ENCODE results near the gene CAMSAP3.

Gene CAMSAP3

DNA sequence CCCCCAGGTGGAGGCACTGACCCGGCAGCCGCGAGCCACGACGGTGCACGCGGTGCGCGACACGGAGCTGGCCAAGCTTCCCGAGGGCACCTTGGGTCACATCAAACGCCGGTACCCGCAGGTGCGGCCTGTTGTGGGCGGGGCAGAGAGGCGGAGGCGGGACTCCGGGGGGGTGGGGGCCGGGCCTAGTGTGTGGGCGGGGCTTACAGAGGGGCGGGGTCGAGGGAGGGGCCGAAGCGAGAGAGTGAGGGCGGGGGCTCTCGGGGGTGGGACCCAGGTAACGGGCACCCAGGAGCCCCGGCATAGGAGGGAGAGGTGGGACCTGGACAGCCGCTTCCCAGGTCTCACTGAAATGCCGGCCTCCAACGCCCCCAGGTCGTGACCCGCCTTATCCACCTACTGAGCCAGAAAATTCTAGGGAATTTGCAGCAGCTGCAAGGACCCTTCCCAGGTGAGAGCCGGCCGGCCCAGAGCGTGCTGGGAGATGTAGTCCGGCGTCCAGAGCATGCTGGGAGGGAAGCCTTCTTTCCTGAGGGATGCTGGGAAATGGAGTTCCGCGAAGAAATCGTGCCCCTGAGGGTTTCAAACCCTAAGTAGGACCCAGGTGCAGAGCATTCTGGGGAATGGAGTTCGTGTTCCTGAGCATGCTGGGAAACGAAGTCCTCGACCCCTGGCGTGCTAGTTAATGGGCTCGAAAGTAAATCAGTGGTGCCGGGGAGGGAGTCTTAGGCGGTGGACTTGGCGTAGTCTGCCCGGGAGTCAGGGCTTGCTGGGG, 44.5 kb upstream of the CAMSAP3 start:
- TF ChIP-seq, protein P1, sequence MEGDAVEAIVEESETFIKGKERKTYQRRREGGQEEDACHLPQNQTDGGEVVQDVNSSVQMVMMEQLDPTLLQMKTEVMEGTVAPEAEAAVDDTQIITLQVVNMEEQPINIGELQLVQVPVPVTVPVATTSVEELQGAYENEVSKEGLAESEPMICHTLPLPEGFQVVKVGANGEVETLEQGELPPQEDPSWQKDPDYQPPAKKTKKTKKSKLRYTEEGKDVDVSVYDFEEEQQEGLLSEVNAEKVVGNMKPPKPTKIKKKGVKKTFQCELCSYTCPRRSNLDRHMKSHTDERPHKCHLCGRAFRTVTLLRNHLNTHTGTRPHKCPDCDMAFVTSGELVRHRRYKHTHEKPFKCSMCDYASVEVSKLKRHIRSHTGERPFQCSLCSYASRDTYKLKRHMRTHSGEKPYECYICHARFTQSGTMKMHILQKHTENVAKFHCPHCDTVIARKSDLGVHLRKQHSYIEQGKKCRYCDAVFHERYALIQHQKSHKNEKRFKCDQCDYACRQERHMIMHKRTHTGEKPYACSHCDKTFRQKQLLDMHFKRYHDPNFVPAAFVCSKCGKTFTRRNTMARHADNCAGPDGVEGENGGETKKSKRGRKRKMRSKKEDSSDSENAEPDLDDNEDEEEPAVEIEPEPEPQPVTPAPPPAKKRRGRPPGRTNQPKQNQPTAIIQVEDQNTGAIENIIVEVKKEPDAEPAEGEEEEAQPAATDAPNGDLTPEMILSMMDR (IDR thresholded peaks at IDR 0.05) = no peak
- no peak for DNase-seq (ENCODE audit: low spot score)
- Histone ChIP-seq H3K4me3 (no peak overlapping the region), H3K27ac (peak overlapping the region in 1 of 2 donors; percentile 62)

DNA sequence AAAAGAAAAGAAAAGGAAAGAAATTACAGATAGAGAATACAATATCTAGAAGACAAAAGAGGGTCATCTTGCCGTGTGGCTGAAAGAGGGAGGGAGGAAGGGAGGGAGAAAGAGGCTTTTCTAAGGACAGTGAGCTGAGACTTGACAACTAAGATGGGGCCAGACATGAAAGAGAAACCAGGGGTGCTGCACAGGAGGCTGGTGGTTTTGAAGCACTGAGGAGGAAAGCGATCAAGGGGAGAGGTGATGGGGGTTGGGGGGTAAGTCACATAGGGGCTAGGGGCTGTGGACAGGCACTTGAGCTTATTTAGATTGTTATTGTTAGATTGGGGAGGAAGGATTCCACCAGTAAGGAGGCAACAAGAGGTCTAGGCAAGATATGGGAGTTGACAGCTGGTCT, 42.9 kb upstream of the CAMSAP3 start:
- TF ChIP-seq, protein P1 (IDR thresholded peaks at IDR 0.05) = no peak
- DNase-seq (ENCODE audit: low spot score) = no peak
- Histone ChIP-seq H3K4me3 (no peak overlapping the region), H3K27ac (no peak overlapping the region)

DNA sequence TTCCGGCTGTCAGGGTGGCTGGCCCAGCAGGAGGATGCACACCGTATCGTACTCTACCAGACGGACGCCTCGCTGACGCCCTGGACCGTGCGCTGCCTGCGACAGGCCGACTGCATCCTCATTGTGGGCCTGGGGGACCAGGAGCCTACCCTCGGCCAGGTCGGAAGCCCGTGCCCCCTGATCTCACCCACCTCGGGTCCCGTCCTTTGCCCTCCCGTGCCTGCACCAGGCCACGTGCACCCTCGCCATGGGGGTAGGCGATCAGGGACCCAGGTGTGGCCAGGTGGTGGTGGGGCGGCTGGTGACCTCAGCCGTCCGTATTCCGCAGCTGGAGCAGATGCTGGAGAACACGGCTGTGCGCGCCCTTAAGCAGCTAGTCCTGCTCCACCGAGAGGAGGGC, 41.1 kb upstream of the CAMSAP3 start:
- Histone ChIP-seq H3K27ac (no peak overlapping the region), H3K4me3 (no peak overlapping the region)
- no peak for DNase-seq (ENCODE audit: low spot score)
- TF ChIP-seq, protein P1 (IDR thresholded peaks at IDR 0.05) = no peak

DNA sequence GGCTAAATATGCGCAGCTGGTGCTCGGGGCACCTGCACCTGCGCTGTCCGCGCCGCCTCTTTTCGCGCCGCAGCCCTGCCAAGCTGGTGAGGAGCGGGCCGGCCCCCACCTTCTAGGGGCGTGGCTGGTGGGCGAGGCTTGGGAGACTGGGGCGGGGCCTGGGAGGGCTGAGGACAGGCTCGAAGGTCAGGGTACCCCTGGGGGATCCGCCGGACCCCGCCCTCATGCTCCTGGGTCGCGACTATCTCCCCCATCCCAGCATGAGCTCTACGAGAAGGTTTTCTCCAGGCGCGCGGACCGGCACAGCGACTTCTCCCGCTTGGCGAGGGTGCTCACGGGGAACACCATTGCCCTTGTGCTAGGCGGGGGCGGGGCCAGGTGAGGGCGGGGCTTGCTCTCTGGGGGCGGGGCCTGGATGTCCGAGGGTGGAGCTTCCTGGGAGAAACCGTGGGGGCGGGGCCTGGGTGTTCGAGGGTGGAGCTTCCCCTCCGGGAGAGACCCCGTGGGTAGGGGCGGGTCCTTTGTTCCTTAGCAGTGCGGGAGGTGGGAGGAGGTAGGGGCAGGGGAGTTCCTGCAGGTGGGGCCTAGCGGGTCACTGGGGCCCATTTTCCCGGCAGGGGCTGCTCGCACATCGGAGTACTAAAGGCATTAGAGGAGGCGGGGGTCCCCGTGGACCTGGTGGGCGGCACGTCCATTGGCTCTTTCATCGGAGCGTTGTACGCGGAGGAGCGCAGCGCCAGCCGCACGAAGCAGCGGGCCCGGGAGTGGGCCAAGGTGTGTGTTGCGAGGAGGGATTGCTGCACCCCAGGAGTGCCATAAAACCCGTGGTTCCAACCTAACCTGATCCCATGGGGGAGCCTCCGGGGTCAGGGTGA, 40.4 kb upstream of the CAMSAP3 start:
- no peak overlapping the region for H3K4me3 ChIP-seq
- no peak for DNase-seq (ENCODE audit: low spot score)
- H3K27ac ChIP-seq = no peak overlapping the region
- TF ChIP-seq, protein P1 (IDR thresholded peaks at IDR 0.05) = no peak

DNA sequence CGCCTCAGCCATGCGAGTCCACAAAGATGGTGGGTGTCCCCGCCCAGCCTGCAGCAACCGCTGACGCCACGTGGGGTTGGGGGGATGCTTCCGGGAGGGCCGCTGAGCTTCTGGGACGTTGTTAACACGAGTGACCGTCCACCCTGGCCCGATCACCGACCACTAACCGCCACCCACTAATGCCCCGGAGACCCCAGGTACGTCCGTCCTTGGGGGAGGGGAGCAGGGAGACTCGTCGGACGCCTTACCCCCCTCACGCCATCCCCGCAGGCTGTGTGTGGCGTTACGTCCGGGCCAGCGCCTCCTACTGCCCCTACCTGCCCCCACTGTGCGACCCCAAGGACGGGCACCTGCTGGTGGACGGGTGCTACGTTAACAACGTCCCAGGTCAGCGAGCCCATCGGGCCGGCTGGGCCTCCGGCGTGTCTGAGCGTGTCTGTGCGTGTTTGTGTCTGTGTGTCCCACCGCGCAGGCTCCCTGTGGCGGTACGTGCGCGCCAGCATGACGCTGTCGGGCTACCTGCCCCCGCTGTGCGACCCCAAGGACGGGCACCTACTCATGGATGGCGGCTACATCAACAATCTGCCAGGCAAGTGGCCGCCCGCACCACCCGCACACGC, 38.9 kb upstream of the CAMSAP3 start:
- TF ChIP-seq, protein P1 (IDR thresholded peaks at IDR 0.05) = no peak
- Histone ChIP-seq H3K4me3 (no peak overlapping the region), H3K27ac (no peak overlapping the region)
- no peak for DNase-seq (ENCODE audit: low spot score)

DNA sequence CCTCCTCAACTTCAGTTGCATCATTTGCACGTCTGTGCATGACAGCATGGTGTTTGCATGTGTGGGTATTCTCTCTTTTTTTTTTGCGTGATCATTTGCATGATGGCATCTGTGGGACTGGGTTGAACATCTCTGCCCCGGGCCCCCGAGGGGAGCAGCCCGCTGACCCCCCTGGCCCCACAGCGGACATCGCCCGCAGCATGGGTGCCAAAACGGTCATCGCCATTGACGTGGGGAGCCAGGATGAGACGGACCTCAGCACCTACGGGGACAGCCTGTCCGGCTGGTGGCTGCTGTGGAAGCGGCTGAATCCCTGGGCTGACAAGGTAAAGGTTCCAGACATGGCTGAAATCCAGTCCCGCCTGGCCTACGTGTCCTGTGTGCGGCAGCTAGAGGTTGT, 37.0 kb upstream of the CAMSAP3 start:
- TF ChIP-seq, protein P1 (IDR thresholded peaks at IDR 0.05) = no peak
- no peak overlapping the region for H3K27ac ChIP-seq
- H3K4me3 ChIP-seq = no peak overlapping the region
- DNase-seq (ENCODE audit: low spot score) = no peak

Data from coronary artery (tissue), 2 donors.